Activated CD4-positive, alpha-beta T cell treated with anti-CD3 and anti-CD28 coated beads, Interleukin-2, Interleukin-4, amounts not matched to agents 100 ng/mL and 50 ng/mL, durations not matched to agents 16 hours and 8 hours (primary cell): ENCODE measurements around the gene PRSS50.
A peak's percentile ranks its signal among the peaks of the same experiment; 100 is the strongest.
"Not testable (repeated sequence)": the region's sequence is repeated elsewhere in the genome, so short reads cannot be mapped to it uniquely, and the experiment has no call there.

Source experiments
- DNase-seq: peaks from one replicate; pipeline ENCODE4 v3.0.0-alpha.2; 2020; ENCODE audit warnings: low spot score

PRSS50 gene

GRCh38 chr3:46717447-46718231 is at the start of gene PRSS50:
TSS of gene PRSS50 (minus strand) at chr3:46717869. CDS start at chr3:46717824, 45 bp downstream.
- DNase-seq = peak; percentile 33

GRCh38 chr3:46764206-46764605 is 46.5 kb upstream of the PRSS50 start:
- DNase-seq = no peak

GRCh38 chr3:46763178-46763577 is 45.5 kb upstream of the PRSS50 start:
- no peak for DNase-seq

- no peak for DNase-seq
These were observed 41.8 kb upstream of the PRSS50 start for GRCh38 chr3:46759239-46760167.

GRCh38 chr3:46756642-46757041 is 39.0 kb upstream of the PRSS50 start:
- no peak for DNase-seq

GRCh38 chr3:46755646-46756045 is 38.0 kb upstream of the PRSS50 start:
- DNase-seq = no peak

- DNase-seq = not testable (repeated sequence)
These were observed 35.5 kb upstream of the PRSS50 start for GRCh38 chr3:46753127-46753526.

GRCh38 chr3:46750555-46751038 is 32.9 kb upstream of the PRSS50 start:
- no peak for DNase-seq

- no peak for DNase-seq
These were observed 31.5 kb upstream of the PRSS50 start for GRCh38 chr3:46749129-46749528.

- DNase-seq = no peak
These were observed 30.5 kb upstream of the PRSS50 start for GRCh38 chr3:46748170-46748569.

GRCh38 chr3:46746711-46747110 is 29.0 kb upstream of the PRSS50 start:
- no peak for DNase-seq

- DNase-seq = no peak
These were observed 25.4 kb upstream of the PRSS50 start for GRCh38 chr3:46742992-46743585.

GRCh38 chr3:46739565-46739964 is 21.9 kb upstream of the PRSS50 start:
- not testable (repeated sequence) for DNase-seq

- no peak for DNase-seq
These were observed 19.7 kb upstream of the PRSS50 start for GRCh38 chr3:46737329-46737731.

- no peak for DNase-seq
These were observed 18.6 kb upstream of the PRSS50 start for GRCh38 chr3:46736006-46736872.

- no peak for DNase-seq
These were observed 17.1 kb upstream of the PRSS50 start for GRCh38 chr3:46734773-46735172.

GRCh38 chr3:46733026-46733800 is 15.5 kb upstream of the PRSS50 start:
- DNase-seq = no peak

GRCh38 chr3:46731795-46732194 is 14.1 kb upstream of the PRSS50 start:
- peak; percentile 46 for DNase-seq

GRCh38 chr3:46730819-46731218 is 13.2 kb upstream of the PRSS50 start:
- DNase-seq = no peak

GRCh38 chr3:46729038-46729437 is 11.4 kb upstream of the PRSS50 start:
- DNase-seq = no peak
